GM12878 (cell line): ENCODE data around the gene OR10H1. TPM values are rescaled to one million over a fixed set of nuclear protein-coding genes. Genes with fewer than 3 reads are reported as not detected.

ENCODE experiments used
- ATAC-seq: fragments of 200-7000 bp; cut with Tn5 transposase; 3 replicates; pipeline ENCODE4 v1.9.1; 2020; ENCODE audit warnings: mild to moderate bottlenecking, moderate library complexity
- BruUV-seq: library from RNA; stranded (reverse); fragments of 400-500 nt; replicated peaks from 2 replicates; lab custom pipeline; 2021; lab: Mats Ljungman, UMichigan
- CTCF ChIA-PET: fragments of 300-600 bp; sonication (Branson Sonifier 250); formaldehyde crosslinking; extraction: SDS; loops from one replicate; lab custom pipeline; 2021; ENCODE audit warnings: inconsistent platforms; lab: Yijun Ruan, JAX
- POLR2A ChIA-PET: fragments of 350-600 bp; formaldehyde crosslinking; extraction: SDS; loops from one replicate; lab custom pipeline; 2021; ENCODE audit warnings: inconsistent platforms; lab: Charles Lee
- RAD21 ChIA-PET: fragments of 300-600 bp; sonication (Branson Sonifier 250); formaldehyde crosslinking; loops from one replicate; lab custom pipeline; 2023; ENCODE audit warnings: antibody characterized with exemption; ENCODE audit not compliant: unreplicated experiment; lab: Charles Lee
- SMC1A ChIA-PET: fragments of 300-600 bp; sonication (Branson Sonifier 250); formaldehyde crosslinking; loops from one replicate; lab custom pipeline; 2023; ENCODE audit not compliant: unreplicated experiment, uncharacterized antibody; lab: Charles Lee
- DNase-seq: peaks from one replicate; pipeline ENCODE4 v3.0.0-alpha.2; 2011; ENCODE audit warnings: low read depth, low spot score
- FAIRE-seq: peaks from 3 replicates; lab custom pipeline; 2011; peaks lifted over from hg19 to GRCh38; lab: Jason Lieb, UNC
- H2AFZ ChIP-seq: 2 replicates; pipeline ENCODE4 v1.6.0; 2011; ENCODE audit warnings: low read depth, low read length, control low read depth; ENCODE audit not compliant: control insufficient read depth
- H3K27ac ChIP-seq: 2 replicates; pipeline ENCODE4 v1.5.1; 2011; ENCODE audit warnings: control low read depth; ENCODE audit not compliant: control insufficient read depth, insufficient read depth
- H3K27me3 ChIP-seq, 2 experiments: replicated peaks in 1 of 2; 2 replicates each; pipeline versions ENCODE4 v1.6.0 to v1.6.1; 2011; ENCODE audit warnings: low read length in 1 of 2; ENCODE audit not compliant: control insufficient read depth in 2 of 2, insufficient read depth in 2 of 2
- H3K36me3 ChIP-seq, 2 experiments: 2 replicates each; pipeline ENCODE4 v1.5.1; 2011; ENCODE audit warnings: low read length in 1 of 2; ENCODE audit not compliant: control insufficient read depth in 2 of 2, insufficient read depth in 2 of 2
- H3K4me1 ChIP-seq: 2 replicates; pipeline ENCODE4 v1.6.1; 2011; ENCODE audit warnings: mild to moderate bottlenecking, low read length, moderate library complexity, mixed read lengths; ENCODE audit not compliant: control insufficient read depth, insufficient read depth
- H3K4me2 ChIP-seq: 2 replicates; pipeline ENCODE4 v1.6.0; 2011; ENCODE audit warnings: control low read depth; ENCODE audit not compliant: control insufficient read depth, insufficient read depth
- H3K4me3 ChIP-seq: fragments of 200-600 bp; sonication (generic); 2 replicates; pipeline ENCODE4 v1.5.1; 2016
- H3K79me2 ChIP-seq: 2 replicates; pipeline ENCODE4 v1.6.0; 2011; ENCODE audit warnings: low read length; ENCODE audit not compliant: control insufficient read depth, insufficient read depth
- H3K9ac ChIP-seq: 2 replicates; pipeline ENCODE4 v1.8.0; 2011; ENCODE audit warnings: low read length, control low read depth, mixed read lengths; ENCODE audit not compliant: control insufficient read depth, insufficient read depth
- H3K9me3 ChIP-seq: replicated peaks from 3 replicates; pipeline ENCODE4 v1.5.1; 2011; ENCODE audit warnings: mild to moderate bottlenecking, low read length; ENCODE audit not compliant: control insufficient read depth, insufficient read depth
- H4K20me1 ChIP-seq: 2 replicates; pipeline ENCODE4 v1.6.0; 2011; ENCODE audit not compliant: control insufficient read depth, insufficient read depth
- CBFB ChIP-seq: IDR thresholded peaks from 2 replicates; pipeline ENCODE4 v1.6.1; 2016; ENCODE audit warnings: antibody characterized with exemption, low read depth
- CUX1 ChIP-seq: IDR thresholded peaks from 2 replicates; pipeline ENCODE4 v1.6.1; 2012; ENCODE audit warnings: improper control_type of control experiment, low read depth, low read length; ENCODE audit not compliant: insufficient replicate concordance
- EP300 ChIP-seq, 2 experiments: fragments of 150-350 bp in 1 of 2; IDR thresholded peaks; 2 replicates each; pipeline ENCODE4 v1.6.1; 2011 to 2012; ENCODE audit warnings: low read depth in 2 of 2, low read length in 2 of 2, borderline replicate concordance in 1 of 2, improper control_type of control experiment in 1 of 2, inconsistent platforms in 1 of 2; ENCODE audit not compliant: control insufficient read depth in 1 of 2
- MXI1 ChIP-seq: fragments of 150-350 bp; IDR thresholded peaks from 2 replicates; pipeline ENCODE4 v1.6.1; 2011; ENCODE audit warnings: low read depth, mild to moderate bottlenecking, inconsistent platforms, low read length, improper control_type of control experiment
- POLR2A ChIP-seq: IDR thresholded peaks from 2 replicates; pipeline ENCODE4 v1.6.1; 2011; ENCODE audit warnings: low read depth, mild to moderate bottlenecking, low read length
- POLR2AphosphoS5 ChIP-seq: IDR thresholded peaks from 2 replicates; pipeline ENCODE4 v1.6.1; 2011; ENCODE audit warnings: mild to moderate bottlenecking, low read length, inconsistent platforms
- SIX5 ChIP-seq: IDR thresholded peaks from 2 replicates; pipeline ENCODE4 v1.6.1; 2011; ENCODE audit warnings: mild to moderate bottlenecking, low read depth, low read length, moderate library complexity; ENCODE audit not compliant: severe bottlenecking
- SMAD5 ChIP-seq: IDR thresholded peaks from 2 replicates; pipeline ENCODE4 v1.6.1; 2016; ENCODE audit warnings: antibody characterized with exemption, low read depth
- TCF7 ChIP-seq: IDR thresholded peaks from 2 replicates; pipeline ENCODE4 v1.6.1; 2014; ENCODE audit warnings: antibody characterized with exemption, borderline replicate concordance
- ZBED1 ChIP-seq: IDR thresholded peaks from 2 replicates; pipeline ENCODE4 v1.6.1; 2016; ENCODE audit warnings: borderline replicate concordance
- ZNF217 ChIP-seq: fragments of 450-650 bp; IDR thresholded peaks from 2 replicates; pipeline ENCODE4 v1.6.1; 2017; ENCODE audit warnings: antibody characterized with exemption, mild to moderate bottlenecking
- ZZZ3 ChIP-seq: IDR thresholded peaks from 2 replicates; pipeline ENCODE4 v1.6.1; 2011; ENCODE audit warnings: low read depth; ENCODE audit not compliant: control insufficient read depth, insufficient read length
- WGBS: methylation state at CpG from one replicate; pipeline ENCODE4 v1.1.6; 2016; ENCODE audit warnings: low lambda C conversion rate; ENCODE audit not compliant: insufficient replicate concordance, insufficient coverage; ENCODE audit errors: missing lambda C conversion rate; 5-methylcytosine and 5-hydroxymethylcytosine counted together
- in situ Hi-C: fragments of 300-500 bp; cut with MboI; formaldehyde crosslinking; loops from 9 replicates; pipeline ENCODE4 v1.14.3; 2018; ENCODE audit warnings: mixed read lengths
- intact Hi-C: fragments of 100-400 bp; cut with micrococcal nuclease; formaldehyde crosslinking; loops from one replicate; pipeline ENCODE4 v1.14.2; 2022; ENCODE audit not compliant: unreplicated experiment
- polyA plus RNA-seq, 11 experiments: library from polyadenylated mRNA; depleted of rRNA in 4 of 11; unstranded in 6 of 11; stranded (reverse) in 5 of 11; fragments of >200 nt; fragmentation: Nextera tagmentation in 4 of 11; fragmentation: Illumina TruSeq in 1 of 11; extraction: Ambion mirVana in 4 of 11; extraction: Trizol in 1 of 11; gene quantifications; 1 replicate in 1 of 11; 2 replicates in 10 of 11; pipeline versions ENCODE4 v1.2.1 to v1.2.3, GENCODE V29; 2011 to 2016; ENCODE audit warnings: inconsistent platforms in 2 of 11, missing spikeins in 2 of 11, low read depth in 1 of 11
- total RNA-seq, 4 experiments: library from RNA; depleted of rRNA in 3 of 4; stranded (reverse); fragments of >200 nt in 3 of 4; fragmentation: Illumina TruSeq in 1 of 4; extraction: Trizol in 1 of 4; gene quantifications; 2 replicates each; pipeline versions ENCODE4 v1.2.1 to v1.2.3, GENCODE V29; 2013 to 2021

OR10H1 gene
- total and polyA plus RNA-seq, 10 of the 15 experiments (the other 5 are each of a cell fraction or from before 2014, with no cell fraction given), result not detected

GRCh38 chr19:15829786-15830185 lies 14.3 kb upstream of the OR10H1 start:
- FAIRE-seq (no peak), ATAC-seq (no peak), DNase-seq (no peak)
- Histone ChIP-seq H3K4me3 (no peak overlapping the region), H3K4me2 (no peak overlapping the region), H3K27ac (no peak overlapping the region), H3K79me2 (no peaks in the 10 kb centered on the region), H3K36me3 (no peaks in the 10 kb centered on the region), H3K9ac (no peak overlapping the region), H3K27me3 (no peaks in the 10 kb centered on the region), H4K20me1 (no peaks in the 10 kb centered on the region), H2AFZ (no peak overlapping the region), H3K4me1 (no peaks in the 10 kb centered on the region), H3K9me3 (no peaks in the 10 kb centered on the region; the same call in 2 of the 3 replicates)
- in situ Hi-C loops (no loop called here), intact Hi-C loops (no loop called here)
- ChIA-PET RAD21 (no interaction called here), POLR2A (no interaction called here), SMC1A (no interaction called here), CTCF (no interaction called here)
- 38% methylated on average over 8 of the region's 8 CpGs for WGBS
- no TSS peak for BruUV-seq
- no peak for TF ChIP-seq SMAD5
- no peak for TF ChIP-seq ZNF217
- no peak for TF ChIP-seq POLR2AphosphoS5
- TF ChIP-seq MXI1, result no peak

GRCh38 chr19:15829306-15829698 lies 13.8 kb upstream of the OR10H1 start:
- ATAC-seq (no peak), DNase-seq (no peak), FAIRE-seq (no peak)
- Histone ChIP-seq H3K4me2 (no peak overlapping the region), H3K79me2 (no peaks in the 10 kb centered on the region), H3K4me1 (no peaks in the 10 kb centered on the region), H3K27me3 (no peaks in the 10 kb centered on the region), H2AFZ (no peak overlapping the region), H3K27ac (no peak overlapping the region), H3K9ac (no peak overlapping the region), H3K9me3 (no peaks in the 10 kb centered on the region; the same call in 2 of the 3 replicates), H3K4me3 (no peak overlapping the region), H3K36me3 (no peaks in the 10 kb centered on the region), H4K20me1 (no peaks in the 10 kb centered on the region)
- WGBS, result 54% methylated on average over 10 of the region's 10 CpGs
- POLR2A ChIA-PET, result no interaction called here
- CTCF ChIA-PET, result no interaction called here
- SMC1A ChIA-PET, result no interaction called here
- no TSS peak for BruUV-seq
- in situ Hi-C loops, result no loop called here
- RAD21 ChIA-PET, result no interaction called here
- intact Hi-C loops, result no loop called here
- no peak for TF ChIP-seq TCF7
- no peak for TF ChIP-seq SIX5
- TF ChIP-seq CBFB, result no peak
- no peak for TF ChIP-seq ZBED1
- TF ChIP-seq POLR2A, result no peak
- TF ChIP-seq ZZZ3, result no peak
- TF ChIP-seq EP300 (IDR thresholded peaks at IDR 0.05; ENCODE audit: borderline replicate concordance in 1 of 2, control insufficient read depth in 1 of 2, low read depth in 2 of 2, low read length in 2 of 2), result no peak
- no peak for TF ChIP-seq CUX1
